Measurements from ENCODE around the gene HBA2.
"Not testable (repeated sequence)": the region's sequence is repeated elsewhere in the genome, so short reads cannot be mapped to it uniquely, and the experiment has no call there.

HBA2 gene

GRCh38 chr16:175011-175949 lies 2.6 kb downstream of the HBA2 start:
- DNase-seq (ENCODE audit: low read depth, low spot score), result no peak

- DNase-seq (ENCODE audit: low read depth, low spot score), result not testable (repeated sequence)
Observed at GRCh38 chr16:176006-176405, 3.3 kb downstream of the HBA2 start.

GRCh38 chr16:176477-177382 lies 4.1 kb downstream of the HBA2 start, which contains the start of gene HBA1:
Gene HBA1 (plus strand): TSS chr16:176680. CDS start chr16:176717, 37 bp downstream.
- DNase-seq (ENCODE audit: low read depth, low spot score), result not testable (repeated sequence)

GRCh38 chr16:177394-177822 lies 4.7 kb downstream of the HBA2 start:
- no peak for DNase-seq (ENCODE audit: low read depth, low spot score)

- no peak for DNase-seq (ENCODE audit: low read depth, low spot score)
Observed at GRCh38 chr16:177981-178667, 5.4 kb downstream of the HBA2 start.

GRCh38 chr16:178668-179015 lies 6.0 kb downstream of the HBA2 start:
- DNase-seq (ENCODE audit: low read depth, low spot score), result no peak

- no peak for DNase-seq (ENCODE audit: low read depth, low spot score)
Observed at GRCh38 chr16:179211-180092, 6.8 kb downstream of the HBA2 start.

GRCh38 chr16:180101-180675 lies 7.5 kb downstream of the HBA2 start, which contains the start of gene HBQ1:
Gene HBQ1 (plus strand): TSS chr16:180459. CDS start chr16:180487, 28 bp downstream.
- DNase-seq (ENCODE audit: low read depth, low spot score), result no peak

- no peak for DNase-seq (ENCODE audit: low read depth, low spot score)
Observed at GRCh38 chr16:180681-181564, 8.2 kb downstream of the HBA2 start.

- no peak for DNase-seq (ENCODE audit: low read depth, low spot score)
Observed at GRCh38 chr16:181565-182021, 8.9 kb downstream of the HBA2 start.

GRCh38 chr16:183005-183404 lies 10.3 kb downstream of the HBA2 start:
- DNase-seq (ENCODE audit: low read depth, low spot score), result no peak

- no peak for DNase-seq (ENCODE audit: low read depth, low spot score)
Observed at GRCh38 chr16:185213-185612, 12.5 kb downstream of the HBA2 start.

GRCh38 chr16:185691-186090 lies 13.0 kb downstream of the HBA2 start:
- DNase-seq (ENCODE audit: low read depth, low spot score), result no peak

GRCh38 chr16:187330-187729 lies 14.7 kb downstream of the HBA2 start:
- DNase-seq (ENCODE audit: low read depth, low spot score), result no peak

GRCh38 chr16:188674-189073 lies 16.0 kb downstream of the HBA2 start:
- no peak for DNase-seq (ENCODE audit: low read depth, low spot score)

GRCh38 chr16:189604-190186 lies 17.0 kb downstream of the HBA2 start:
- no peak for DNase-seq (ENCODE audit: low read depth, low spot score)

GRCh38 chr16:191831-192230 lies 19.2 kb downstream of the HBA2 start:
- no peak for DNase-seq (ENCODE audit: low read depth, low spot score)

- DNase-seq (ENCODE audit: low read depth, low spot score), result no peak
Observed at GRCh38 chr16:192686-193085, 20.0 kb downstream of the HBA2 start.

GRCh38 chr16:193441-193840 lies 20.8 kb downstream of the HBA2 start:
- DNase-seq (ENCODE audit: low read depth, low spot score), result no peak

Measured in smooth muscle cell of the brain vasculature (primary cell).